ENCODE measurements around the gene LGALS7B.
"Not testable (repeated sequence)": the region's sequence is repeated elsewhere in the genome, so short reads cannot be mapped to it uniquely, and the experiment has no call there.

The LGALS7B gene

GRCh38 chr19:38819231-38819920 lies 30.4 kb downstream of the LGALS7B start:
- DNase-seq (ENCODE audit: low read depth, low spot score): no peak

GRCh38 chr19:38821230-38821825 lies 32.3 kb downstream of the LGALS7B start:
- not testable (repeated sequence) for DNase-seq (ENCODE audit: low read depth, low spot score)

GRCh38 chr19:38825936-38826335 lies 36.9 kb downstream of the LGALS7B start:
- DNase-seq (ENCODE audit: low read depth, low spot score): not testable (repeated sequence)

GRCh38 chr19:38826856-38827551 lies 38.0 kb downstream of the LGALS7B start:
- no peak for DNase-seq (ENCODE audit: low read depth, low spot score)

- DNase-seq (ENCODE audit: low read depth, low spot score): not testable (repeated sequence)
Measured at GRCh38 chr19:38829203-38829602, 40.2 kb downstream of the LGALS7B start.

- no peak for DNase-seq (ENCODE audit: low read depth, low spot score)
Measured at GRCh38 chr19:38830039-38830733, 41.2 kb downstream of the LGALS7B start.

GRCh38 chr19:38831142-38831605 lies 42.2 kb downstream of the LGALS7B start:
- no peak for DNase-seq (ENCODE audit: low read depth, low spot score)

- DNase-seq (ENCODE audit: low read depth, low spot score): no peak
Measured at GRCh38 chr19:38833092-38833425, 44.1 kb downstream of the LGALS7B start.

GRCh38 chr19:38834104-38834490 lies 45.1 kb downstream of the LGALS7B start:
- no peak for DNase-seq (ENCODE audit: low read depth, low spot score)

GRCh38 chr19:38834590-38834989 lies 45.6 kb downstream of the LGALS7B start:
- no peak for DNase-seq (ENCODE audit: low read depth, low spot score)

- DNase-seq (ENCODE audit: low read depth, low spot score): no peak
Measured at GRCh38 chr19:38836159-38836982, 47.4 kb downstream of the LGALS7B start.

- DNase-seq (ENCODE audit: low read depth, low spot score): no peak
Measured at GRCh38 chr19:38836983-38837626, 48.1 kb downstream of the LGALS7B start.

GRCh38 chr19:38837656-38838121 lies 48.7 kb downstream of the LGALS7B start:
- no peak for DNase-seq (ENCODE audit: low read depth, low spot score)

GRCh38 chr19:38838208-38838985 lies 49.4 kb downstream of the LGALS7B start:
- no peak for DNase-seq (ENCODE audit: low read depth, low spot score)

GRCh38 chr19:38838986-38839761 lies 50.2 kb downstream of the LGALS7B start:
- no peak for DNase-seq (ENCODE audit: low read depth, low spot score)

GRCh38 chr19:38839816-38840582 lies 51.0 kb downstream of the LGALS7B start:
- DNase-seq (ENCODE audit: low read depth, low spot score): no peak

- no peak for DNase-seq (ENCODE audit: low read depth, low spot score)
Measured at GRCh38 chr19:38840583-38840968, 51.6 kb downstream of the LGALS7B start.

All from activated CD4-positive, CD25-positive, alpha-beta regulatory T cell treated with anti-CD3 and anti-CD28 coated beads, Interleukin-2, amount 50 U/mL, for 16 hours (primary cell).